Fibroblast of peridontal ligament (primary cell): ENCODE results near the gene TNFSF4.

Experiments
- DNase-seq: peaks from one replicate; pipeline ENCODE4 v3.0.0-alpha.2; 2010; ENCODE audit errors: extremely low read depth

Gene TNFSF4

GRCh38 chr1:173210716-173211231 is 3.6 kb upstream of the TNFSF4 start:
- DNase-seq: no peak

GRCh38 chr1:173210283-173210682 is 3.2 kb upstream of the TNFSF4 start:
- no peak for DNase-seq

- DNase-seq: no peak
Observed at GRCh38 chr1:173208868-173209267, 1.7 kb upstream of the TNFSF4 start.

GRCh38 chr1:173208146-173208545 is 1.0 kb upstream of the TNFSF4 start:
- DNase-seq: no peak

- peak; percentile 62 for DNase-seq
Observed at GRCh38 chr1:173205146-173206051, 1.7 kb downstream of the TNFSF4 start.

- DNase-seq: no peak
Observed at GRCh38 chr1:173204693-173205092, 2.4 kb downstream of the TNFSF4 start.

- peak; percentile 91 for DNase-seq
Observed at GRCh38 chr1:173202424-173203145, 4.5 kb downstream of the TNFSF4 start.

GRCh38 chr1:173201969-173202368 is 5.2 kb downstream of the TNFSF4 start:
- no peak for DNase-seq

- DNase-seq: no peak
Observed at GRCh38 chr1:173195596-173196088, 11.5 kb downstream of the TNFSF4 start.

GRCh38 chr1:173193639-173194038 is 13.5 kb downstream of the TNFSF4 start:
- peak; percentile 52 for DNase-seq

GRCh38 chr1:173191011-173191705 is 16.0 kb downstream of the TNFSF4 start:
- no peak for DNase-seq

- DNase-seq: peak; percentile 78
Observed at GRCh38 chr1:173190101-173190936, 16.8 kb downstream of the TNFSF4 start.

- no peak for DNase-seq
Observed at GRCh38 chr1:173187671-173188237, 19.4 kb downstream of the TNFSF4 start.

- no peak for DNase-seq
Observed at GRCh38 chr1:173181791-173182190, 25.3 kb downstream of the TNFSF4 start.

- DNase-seq: peak; percentile 23
Observed at GRCh38 chr1:173176246-173176645, 30.9 kb downstream of the TNFSF4 start.

GRCh38 chr1:173175514-173176145 is 31.5 kb downstream of the TNFSF4 start:
- DNase-seq: peak; percentile 57

GRCh38 chr1:173173388-173173787 is 33.7 kb downstream of the TNFSF4 start:
- DNase-seq: no peak

GRCh38 chr1:173171152-173171551 is 36.0 kb downstream of the TNFSF4 start:
- no peak for DNase-seq

GRCh38 chr1:173168941-173169340 is 38.2 kb downstream of the TNFSF4 start:
- DNase-seq: no peak

- DNase-seq: no peak
Observed at GRCh38 chr1:173164686-173165085, 42.4 kb downstream of the TNFSF4 start.
